ENCODE measurements around the gene LMF1. TPM values are rescaled to one million over a fixed set of nuclear protein-coding genes. Genes with fewer than 3 reads are reported as not detected.
"Not testable (repeated sequence)": the region's sequence is repeated elsewhere in the genome, so short reads cannot be mapped to it uniquely, and the experiment has no call there.

LMF1 gene
- total RNA-seq, 1 experiment from 2014 or later: 2.8 TPM

DNA sequence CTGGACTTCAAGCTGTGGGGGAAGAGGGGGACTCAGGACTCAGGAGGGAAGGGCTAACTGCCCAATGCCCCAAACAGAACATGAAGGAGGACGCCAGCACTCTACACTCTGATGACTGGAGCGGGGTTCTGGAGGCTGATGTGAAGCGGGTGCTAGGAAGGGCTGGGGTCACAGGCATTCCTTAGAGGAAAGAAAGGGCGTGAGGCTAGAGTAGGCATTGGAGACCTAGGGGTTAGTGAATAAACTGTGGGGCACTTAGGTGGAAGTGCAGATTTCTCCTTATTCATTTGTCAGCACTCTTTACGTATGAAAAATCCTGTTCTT is 760 bp upstream of the LMF1 start:
- no peak for DNase-seq (ENCODE audit: low read depth)

DNA sequence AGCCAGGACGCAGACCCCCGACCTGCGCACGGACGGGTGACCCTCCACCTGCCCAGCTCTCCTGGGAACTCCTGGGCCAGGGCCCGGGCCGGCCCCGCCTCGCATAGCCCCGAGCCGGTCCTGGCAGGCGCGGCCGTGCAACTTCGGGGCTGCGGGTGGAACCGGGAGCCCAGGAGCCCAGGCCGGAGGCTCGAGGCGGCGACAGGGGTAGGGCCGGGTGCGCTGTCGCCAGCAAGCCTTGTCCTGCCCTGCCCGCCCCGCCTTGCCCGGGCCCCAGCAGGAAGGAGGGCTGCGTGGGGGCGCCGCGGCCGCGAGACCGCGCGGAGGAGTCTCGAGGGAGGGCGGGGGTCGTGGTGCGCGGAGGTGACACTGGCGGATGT is 408 bp downstream of the LMF1 start:
- no peak for DNase-seq (ENCODE audit: low read depth)

DNA sequence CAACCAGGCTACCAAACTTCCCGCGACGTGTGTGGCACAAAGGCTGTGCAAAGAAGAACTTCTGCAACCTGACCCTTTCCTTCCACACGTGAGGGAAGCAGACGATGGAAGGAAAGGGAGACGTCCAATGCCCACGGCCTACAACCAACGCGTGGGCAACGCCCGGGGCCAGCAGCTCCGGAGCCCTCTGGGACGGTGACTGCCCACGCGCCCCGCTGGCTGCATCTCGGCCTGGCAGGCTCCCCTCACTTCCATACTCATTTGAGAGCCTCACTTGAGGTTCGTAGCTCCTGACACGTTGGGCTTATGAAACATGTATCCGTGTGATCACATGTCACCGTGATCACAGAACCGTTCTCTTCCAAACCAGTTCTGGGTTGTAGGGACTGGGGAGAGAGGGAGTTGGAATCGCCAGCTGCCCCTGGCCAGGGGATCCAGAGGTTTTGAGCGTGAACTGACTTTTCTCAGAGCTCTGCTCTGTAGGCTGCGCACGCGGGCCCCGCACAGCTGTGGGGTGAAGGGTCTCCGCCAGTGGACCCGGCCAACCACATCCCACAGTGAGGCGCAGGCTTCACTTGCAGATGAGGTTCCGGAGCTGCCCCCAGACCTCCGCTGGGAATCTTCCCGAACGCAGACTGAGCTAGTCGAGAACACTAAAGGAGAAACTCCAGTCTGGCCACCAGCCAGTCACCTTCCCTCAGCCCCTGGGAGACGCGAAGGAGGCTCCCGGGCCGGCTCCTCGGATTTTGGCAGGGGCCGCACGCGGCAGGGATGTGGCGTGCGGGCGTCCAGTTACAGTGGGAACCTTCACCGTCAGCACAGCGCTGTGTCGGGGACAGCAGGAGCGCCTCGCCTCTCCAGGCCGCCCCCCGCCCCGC is 1.0 kb downstream of the LMF1 start:
- DNase-seq (ENCODE audit: low read depth): no peak

DNA sequence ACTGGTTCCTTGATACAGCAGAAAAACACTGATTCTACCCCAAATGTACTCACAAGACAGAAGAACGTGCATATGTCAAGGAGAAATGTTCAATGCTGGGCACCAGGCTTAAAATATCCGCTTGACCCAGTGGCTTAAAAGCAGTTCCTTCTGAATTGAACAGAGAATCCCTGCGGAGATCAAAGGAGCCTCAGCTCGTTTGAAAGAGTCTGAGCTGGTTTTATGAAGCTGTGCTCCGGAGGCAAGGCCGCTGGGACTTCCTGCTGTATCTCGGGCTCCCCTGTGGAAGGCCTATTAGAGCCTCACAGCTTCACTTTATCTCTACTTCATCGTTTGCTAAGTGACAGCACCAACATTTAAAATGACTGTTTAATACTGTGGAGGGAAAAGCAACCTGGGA is 2.2 kb downstream of the LMF1 start:
- no peak for DNase-seq (ENCODE audit: low read depth)

DNA sequence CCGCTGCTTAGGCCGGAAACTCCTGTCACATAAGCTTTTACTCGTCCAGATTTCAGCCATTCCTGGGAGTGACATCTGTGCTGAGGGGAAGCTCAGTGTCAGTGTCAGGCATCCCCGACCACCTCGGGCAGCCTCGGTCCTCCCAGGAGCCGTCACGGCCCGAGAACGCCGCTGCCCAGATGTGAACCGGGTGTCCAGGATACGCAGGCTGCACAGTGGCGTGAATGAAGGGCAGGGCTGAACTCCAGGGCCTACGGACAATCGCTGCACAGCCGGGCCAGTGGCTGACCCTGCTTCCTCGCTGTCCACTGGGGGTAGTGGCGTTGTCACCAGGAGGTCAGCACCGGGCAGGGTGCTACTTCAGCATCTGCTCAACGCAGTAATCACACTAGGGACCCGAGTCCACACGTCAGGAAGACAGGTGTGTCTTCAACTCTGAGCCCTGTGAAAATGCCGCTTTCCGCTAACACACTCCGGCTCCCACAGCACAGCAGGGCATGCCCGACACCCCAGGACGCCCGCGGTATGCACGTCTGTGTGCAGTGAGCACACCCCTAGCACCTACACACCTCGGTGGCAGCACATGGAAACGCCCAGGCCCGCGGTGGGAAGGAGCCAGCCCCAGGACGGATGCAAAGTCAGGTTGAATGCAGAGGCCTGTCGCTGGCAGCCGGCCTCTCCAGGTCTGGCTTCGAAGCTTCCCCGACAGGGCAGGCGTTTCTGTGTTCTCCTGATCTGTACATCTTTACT is 3.1 kb downstream of the LMF1 start:
- no peak for DNase-seq (ENCODE audit: low read depth)

DNA sequence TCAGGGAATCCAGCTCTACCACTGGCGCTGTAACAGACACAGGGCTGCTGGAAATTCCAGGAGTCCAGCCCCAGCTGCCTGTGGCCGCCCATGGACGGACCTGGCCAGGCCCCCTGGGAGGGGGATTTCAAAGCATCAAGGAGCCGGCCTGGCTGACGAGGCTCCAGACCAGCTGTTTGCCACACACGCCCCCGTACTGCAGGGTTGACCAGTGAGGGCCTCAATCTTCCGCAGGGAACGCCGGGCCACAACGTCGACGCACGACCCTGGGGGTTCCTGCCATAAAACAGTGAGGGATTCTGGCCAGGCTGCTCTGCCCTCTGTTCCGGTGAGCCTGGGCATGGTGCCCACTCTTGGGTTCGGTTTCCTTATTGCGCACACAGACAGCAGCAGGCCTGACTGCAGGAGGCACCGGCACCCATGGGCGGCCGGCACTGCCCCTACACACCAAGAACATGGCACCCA is 3.7 kb downstream of the LMF1 start:
- DNase-seq (ENCODE audit: low read depth): no peak

DNA sequence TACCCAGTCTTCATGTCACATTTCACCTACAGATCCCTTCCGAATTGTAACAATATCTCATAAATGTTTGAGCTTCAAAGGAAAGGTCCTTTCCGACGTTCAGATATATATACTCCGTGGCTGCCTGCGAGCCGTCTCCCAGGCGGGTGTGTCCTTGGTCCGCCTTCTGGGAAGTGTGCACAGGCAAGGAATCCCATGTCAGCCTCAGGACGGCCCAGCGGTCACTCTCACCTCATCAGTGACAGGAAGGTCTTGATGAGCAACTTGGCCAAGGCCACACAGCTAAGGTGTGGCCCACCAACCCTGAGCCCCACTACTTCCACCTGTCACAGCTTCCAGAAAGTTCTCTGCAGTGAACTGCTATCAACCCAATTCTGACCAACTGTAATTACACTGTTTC is 4.3 kb downstream of the LMF1 start:
- no peak for DNase-seq (ENCODE audit: low read depth)

DNA sequence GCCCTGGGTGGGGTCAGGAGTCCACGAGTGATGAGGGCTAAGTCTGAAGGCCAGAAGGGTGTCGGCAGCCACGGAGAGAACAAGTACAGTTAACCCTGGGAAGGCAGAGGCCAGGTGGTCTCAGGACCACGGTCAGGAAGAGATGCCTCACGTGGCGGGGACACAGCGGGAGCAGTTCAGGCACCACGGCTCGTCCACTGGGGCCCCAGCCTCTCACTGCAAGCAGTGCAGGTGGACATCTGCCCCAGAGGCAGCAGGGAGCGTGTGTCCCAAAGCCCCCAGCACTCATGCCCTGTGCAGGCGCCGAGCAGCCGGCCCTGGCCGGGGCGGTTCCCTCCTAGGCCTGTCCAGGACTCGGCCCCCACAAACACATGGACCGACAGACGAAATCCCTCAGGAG is 4.7 kb downstream of the LMF1 start:
- no peak for DNase-seq (ENCODE audit: low read depth)

DNA sequence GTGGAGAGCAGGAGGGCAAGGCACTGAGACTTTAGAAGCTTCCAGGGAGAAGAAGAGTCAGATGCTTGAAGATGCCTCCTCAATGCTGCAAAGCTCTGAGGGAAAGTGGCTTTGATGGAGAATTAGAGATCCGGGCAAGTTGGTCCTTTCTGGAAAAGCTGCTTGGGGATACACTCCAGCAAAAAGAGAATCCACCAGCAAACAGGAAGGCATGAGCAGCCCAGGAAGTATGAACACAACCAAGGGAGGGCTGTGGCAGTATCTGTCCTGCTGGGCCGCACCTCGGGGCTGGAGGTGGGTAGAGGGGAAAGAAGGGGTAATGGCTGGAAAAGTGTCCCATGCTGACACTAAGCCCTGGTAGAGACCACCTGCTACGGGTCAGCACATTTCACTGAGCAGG is 5.3 kb downstream of the LMF1 start:
- no peak for DNase-seq (ENCODE audit: low read depth)

DNA sequence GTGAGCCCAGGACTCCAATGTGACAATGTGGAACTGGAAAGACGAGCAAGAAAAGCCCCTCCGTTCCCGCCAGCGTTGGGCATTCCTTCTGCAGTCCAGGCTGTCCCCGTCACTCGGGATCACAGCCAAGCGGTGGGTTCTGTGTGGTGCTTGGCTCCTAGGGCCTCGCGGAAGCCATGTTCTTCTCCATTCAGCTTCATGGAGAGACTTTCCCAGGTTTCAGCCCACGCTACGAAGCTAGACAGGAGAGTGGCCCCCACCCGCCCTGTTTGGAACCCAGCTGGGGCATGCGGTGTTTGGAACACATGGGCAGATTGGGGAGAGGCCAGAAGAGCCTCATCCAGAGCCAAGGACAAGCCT is 5.8 kb downstream of the LMF1 start:
- no peak for DNase-seq (ENCODE audit: low read depth)

DNA sequence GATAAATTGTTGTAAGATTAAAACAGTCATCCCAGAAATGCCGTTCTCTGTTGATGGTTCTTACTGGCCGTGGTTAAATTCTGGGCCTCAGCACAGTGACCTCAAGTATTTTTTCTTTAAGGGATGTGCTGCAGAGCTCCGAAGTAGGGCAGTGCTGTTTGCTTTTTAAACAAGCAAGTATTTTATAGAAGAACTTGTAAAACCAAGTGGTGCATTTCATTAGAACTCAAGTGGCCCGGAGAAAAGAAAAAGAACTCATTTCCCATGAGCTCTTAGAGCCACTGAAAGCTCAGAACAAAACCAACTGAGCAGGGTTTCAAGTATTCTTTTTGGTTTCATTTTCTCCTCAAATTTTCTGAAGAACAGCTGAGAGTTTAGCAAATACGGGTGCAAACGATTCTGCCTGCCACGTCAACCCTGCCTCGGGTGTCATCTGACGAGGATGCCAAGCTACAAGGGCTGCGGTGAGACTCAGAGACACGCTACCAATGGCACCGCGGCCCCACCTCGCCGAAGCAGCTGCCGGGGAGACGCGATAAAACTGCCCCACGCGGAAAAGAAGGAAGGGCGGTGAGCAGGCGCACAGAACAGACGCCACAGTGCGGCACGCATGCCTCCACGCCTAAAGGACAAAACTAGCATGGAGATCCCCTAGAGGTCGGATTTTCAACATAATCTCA is 6.3 kb downstream of the LMF1 start:
- peak; percentile 70 for DNase-seq (ENCODE audit: low read depth)

DNA sequence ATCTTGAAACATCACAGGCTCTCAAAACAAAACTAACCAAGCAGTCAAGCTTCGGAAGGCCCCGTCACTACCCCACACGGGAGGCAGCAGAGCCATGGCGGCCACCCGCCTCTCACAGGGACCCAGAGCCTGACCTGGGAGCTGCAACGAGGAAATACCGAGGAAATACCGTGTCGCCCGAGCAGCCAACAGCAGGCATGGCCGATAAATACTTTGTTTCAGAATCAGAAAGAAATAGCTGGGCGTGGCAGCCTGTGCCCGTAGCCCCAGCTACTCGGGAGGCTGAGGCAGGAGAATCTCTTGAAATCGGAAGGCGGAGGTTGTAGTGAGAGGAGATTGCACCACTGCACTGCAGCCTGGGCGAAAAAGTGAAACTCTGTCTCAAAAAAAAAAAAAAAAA is 6.9 kb downstream of the LMF1 start:
- DNase-seq (ENCODE audit: low read depth): no peak

DNA sequence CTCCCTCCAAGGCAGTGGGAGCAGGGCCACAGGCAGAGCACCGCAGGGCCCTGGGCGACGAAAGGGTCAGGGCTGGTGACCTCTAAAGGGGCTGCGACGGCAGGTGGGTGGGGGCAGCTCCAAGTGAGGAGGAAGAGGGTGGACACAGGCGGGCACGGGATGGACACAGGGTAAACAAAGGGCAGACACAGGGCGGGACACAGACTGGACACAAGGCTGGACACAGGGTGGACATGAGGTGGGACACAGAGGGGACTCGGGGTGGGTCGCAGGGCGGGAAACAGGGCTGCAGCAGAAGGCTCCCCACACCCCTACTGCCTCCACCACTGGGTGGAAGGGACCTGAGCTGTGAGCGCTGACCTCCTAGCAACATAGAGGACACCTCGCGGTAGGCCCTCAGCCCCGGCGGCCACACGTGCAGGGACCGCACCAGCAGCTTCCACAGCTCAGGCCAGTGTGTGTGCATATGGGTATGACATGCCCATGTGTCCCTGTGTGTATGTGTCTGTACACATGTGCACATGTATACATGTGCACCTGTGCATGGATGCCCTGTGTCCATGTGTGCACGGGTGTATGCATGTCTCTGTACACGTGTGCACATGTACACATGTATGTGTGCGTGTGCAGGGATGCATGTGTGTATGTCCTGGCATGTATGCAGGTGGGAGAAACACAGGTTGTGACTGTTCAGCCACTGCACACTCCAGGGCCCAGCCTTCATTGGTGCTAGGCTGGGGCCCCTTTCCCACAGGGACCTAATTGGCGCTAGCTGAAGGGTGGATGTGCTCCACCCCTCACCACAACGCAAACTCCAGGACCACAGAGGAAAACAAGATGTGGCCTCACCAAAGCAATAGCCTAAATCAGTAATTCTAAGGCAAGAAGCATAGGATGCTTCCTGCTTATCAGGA is 7.6 kb downstream of the LMF1 start:
- no peak for DNase-seq (ENCODE audit: low read depth)

DNA sequence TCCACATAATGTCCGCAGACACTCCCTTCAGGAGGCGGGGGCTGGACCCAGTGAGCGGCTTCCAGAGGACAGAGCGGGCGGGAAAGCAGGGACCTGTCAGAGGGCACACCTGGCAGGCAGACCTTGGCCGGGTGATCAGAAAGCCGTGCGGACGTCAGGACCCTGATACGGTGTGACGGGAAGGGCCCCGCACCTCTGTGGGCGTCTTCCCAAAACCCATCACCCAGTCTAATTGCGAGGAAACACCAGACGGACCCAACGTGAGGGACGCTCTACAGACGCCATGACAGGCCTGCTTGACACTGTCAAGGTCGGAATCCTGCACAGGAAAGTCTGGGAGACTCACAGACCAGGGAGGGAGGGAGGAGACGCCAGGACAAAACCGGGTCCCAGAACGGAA is 8.4 kb downstream of the LMF1 start:
- no peak for DNase-seq (ENCODE audit: low read depth)

DNA sequence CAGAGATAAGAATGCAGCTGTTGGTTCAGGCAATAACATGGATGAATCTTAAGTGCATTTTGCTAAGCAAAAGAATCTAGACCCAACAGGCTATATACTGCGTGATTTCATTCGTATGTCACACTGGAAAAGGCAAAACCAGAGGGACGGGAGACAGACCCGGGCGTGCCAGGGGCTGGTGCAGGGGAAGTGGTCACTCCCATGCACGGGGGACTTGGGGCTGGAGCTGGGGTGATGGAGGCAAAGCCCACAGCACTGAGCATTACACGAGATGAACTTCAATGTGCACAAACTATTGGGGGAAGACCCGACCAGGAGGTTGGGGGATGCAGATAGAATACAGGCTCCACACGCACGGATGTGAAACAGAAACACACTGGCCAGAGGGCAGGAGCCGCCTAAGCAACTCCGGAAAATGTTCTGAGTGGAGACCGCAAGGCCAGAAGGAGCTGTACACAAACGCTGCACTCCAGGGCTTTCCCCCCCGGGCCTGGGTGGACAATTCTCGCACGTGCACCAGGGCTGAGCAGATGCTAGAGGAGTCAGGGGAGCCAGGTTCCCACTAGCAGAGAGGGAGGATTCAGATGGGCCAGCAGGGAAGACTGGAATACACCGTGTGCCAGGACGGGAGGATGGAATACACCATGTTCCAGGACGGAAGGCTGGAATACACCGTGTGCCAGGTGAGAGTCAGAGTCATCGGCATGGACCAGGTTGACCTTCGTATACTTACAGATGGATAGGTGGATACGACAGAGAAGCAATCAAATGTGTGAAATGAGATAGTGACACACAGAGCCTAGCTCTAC is 11.3 kb downstream of the LMF1 start:
- DNase-seq (ENCODE audit: low read depth): no peak

DNA sequence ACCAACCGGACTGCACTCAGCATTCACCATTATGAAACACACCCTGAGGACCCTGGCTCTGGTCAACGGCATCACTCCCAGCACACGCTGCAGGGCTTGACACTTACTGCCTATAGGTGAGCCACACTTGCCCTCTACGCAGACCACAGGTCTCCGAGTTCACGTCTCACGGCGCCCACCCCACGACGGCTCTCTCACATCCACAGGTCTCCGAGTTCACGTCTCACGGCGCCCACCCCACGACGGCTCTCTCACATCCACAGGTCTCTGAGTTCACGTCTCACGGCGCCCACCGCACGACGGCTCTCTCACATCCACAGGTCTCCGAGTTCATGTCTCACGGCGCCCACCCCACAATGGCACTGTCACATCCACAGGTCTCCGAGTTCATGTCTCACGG is 15.0 kb downstream of the LMF1 start:
- DNase-seq (ENCODE audit: low read depth): not testable (repeated sequence)

DNA sequence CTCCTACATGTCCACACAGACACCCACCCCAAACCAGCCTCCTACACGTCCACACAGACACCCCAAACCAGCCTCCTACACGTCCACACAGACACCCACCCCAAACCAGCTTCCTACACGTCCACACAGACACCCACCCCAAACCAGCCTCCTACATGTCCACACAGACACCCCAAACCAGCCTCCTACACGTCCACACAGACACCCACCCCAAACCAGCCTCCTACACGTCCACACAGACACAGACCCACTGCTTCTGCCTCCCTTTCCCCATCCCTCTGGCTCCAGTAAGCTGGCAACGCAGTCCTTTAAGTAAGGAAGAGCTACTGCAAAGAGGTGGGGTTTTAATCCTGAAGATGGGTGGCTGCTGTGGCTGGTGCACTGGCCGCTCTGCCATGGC is 17.0 kb downstream of the LMF1 start:
- not testable (repeated sequence) for DNase-seq (ENCODE audit: low read depth)

DNA sequence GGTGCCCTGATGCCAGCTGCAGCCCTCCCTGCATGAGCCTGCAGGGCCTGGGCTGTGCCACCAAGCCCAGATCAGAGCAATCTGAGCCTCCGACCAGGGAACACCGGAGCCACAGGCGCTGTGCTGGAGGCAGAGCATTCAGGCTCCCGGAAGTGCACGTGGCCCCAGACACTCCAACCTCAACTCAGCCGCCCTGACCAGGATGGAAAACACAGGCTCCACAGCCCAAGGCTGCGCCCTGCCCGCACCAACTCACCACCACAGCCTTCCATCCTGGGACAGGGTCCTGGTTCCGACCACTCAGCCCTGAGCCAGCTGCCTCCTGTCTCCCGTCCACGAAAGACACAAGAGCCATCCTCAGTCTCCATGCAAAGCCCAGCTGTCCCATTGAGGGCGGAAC is 18.5 kb downstream of the LMF1 start:
- no peak for DNase-seq (ENCODE audit: low read depth)

DNA sequence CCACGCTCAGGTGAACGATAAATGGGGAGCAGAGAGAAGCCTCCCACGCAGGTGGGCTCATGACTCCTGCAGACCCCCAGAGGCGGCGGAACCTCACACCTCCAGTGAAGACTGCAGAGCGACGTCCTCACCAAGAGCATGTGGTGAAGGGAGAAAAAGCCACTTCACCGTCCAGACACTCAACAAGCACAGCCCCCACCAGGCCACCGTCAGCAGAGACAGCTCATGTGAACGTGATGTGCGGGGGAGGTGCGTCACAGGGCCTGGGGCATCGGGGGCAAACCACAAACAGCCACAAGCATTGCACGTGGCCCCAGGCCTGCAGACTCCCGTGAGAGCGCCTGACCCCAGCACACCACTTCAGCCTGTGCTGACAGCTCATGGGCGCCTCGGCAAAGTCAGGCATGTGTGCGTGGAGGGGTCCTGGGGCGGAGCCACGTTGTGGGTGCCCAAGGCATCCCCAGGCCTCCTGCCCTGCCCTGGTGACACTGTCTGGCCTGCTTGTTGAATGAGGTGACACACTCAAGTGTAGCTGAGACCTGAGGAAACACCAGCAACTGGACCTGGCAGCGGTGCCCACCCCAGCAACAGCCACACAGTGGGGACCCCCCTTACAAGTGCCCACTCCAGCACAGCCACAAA is 19.0 kb downstream of the LMF1 start:
- peak; percentile 69 for DNase-seq (ENCODE audit: low read depth)

Data from M059J (cell line).